Prostate gland (tissue), 2 donors: ENCODE measurements around the gene FMN1. TPM values are rescaled to one million over a fixed set of nuclear protein-coding genes. Genes with fewer than 3 reads are reported as not detected.

Experiments
- DNase-seq: peaks from one replicate; pipeline ENCODE4 v3.0.0-alpha.2; 2019; ENCODE audit warnings: low spot score
- H3K27ac ChIP-seq, 2 donors: fragments of 200-600 bp; sonication (generic); 2 replicates each; pipeline ENCODE4 v1.5.1; 2017 to 2019
- H3K27me3 ChIP-seq: fragments of 200-600 bp; sonication (generic); replicated peaks from 2 replicates; pipeline ENCODE4 v1.5.1; 2019; ENCODE audit not compliant: insufficient read depth
- H3K36me3 ChIP-seq, 2 donors: fragments of 200-600 bp; sonication (generic); 1 replicate in 1 of 2; 2 replicates in 1 of 2; pipeline versions ENCODE4 v1.5.1 to v1.8.1; 2017 to 2019
- H3K4me1 ChIP-seq: fragments of 200-600 bp; sonication (generic); replicated peaks from 2 replicates; pipeline ENCODE4 v1.5.1; 2019
- H3K4me3 ChIP-seq, 2 donors: fragments of 200-600 bp; sonication (generic); 2 replicates each; pipeline ENCODE4 v1.5.1; 2017 to 2019
- H3K9me3 ChIP-seq: fragments of 200-600 bp; sonication (generic); 2 replicates; pipeline ENCODE4 v1.5.1; 2017
- CTCF ChIP-seq, 4 experiments: fragments of 200-600 bp in 2 of 4; fragments of 450-650 bp in 2 of 4; sonication (generic) in 2 of 4; IDR thresholded peaks; 1 replicate in 3 of 4; 2 replicates in 1 of 4; pipeline ENCODE4 v1.5.1; 2016 to 2019; ENCODE audit warnings: antibody characterized with exemption in 4 of 4, mild to moderate bottlenecking in 2 of 4, moderate library complexity in 2 of 4
- POLR2A ChIP-seq: fragments of 450-650 bp; IDR thresholded peaks from one replicate; pipeline ENCODE4 v1.6.1; 2016; ENCODE audit warnings: antibody characterized with exemption, mild to moderate bottlenecking
- POLR2AphosphoS5 ChIP-seq: sonication (generic); formaldehyde crosslinking; IDR thresholded peaks from one replicate; pipeline ENCODE4 v1.6.1; 2017; ENCODE audit warnings: antibody characterized with exemption
- WGBS: methylation state at CpG from one replicate; pipeline ENCODE4 v1.1.5; 2018; 5-methylcytosine and 5-hydroxymethylcytosine counted together
- intact Hi-C: fragments of 100-400 bp; cut with DNase I; formaldehyde crosslinking; loops from one replicate; pipeline ENCODE4 v1.14.2; 2022
- total RNA-seq, 2 donors: library from RNA; depleted of rRNA; stranded (reverse); fragments of >200 nt; gene quantifications; one replicate each; pipeline ENCODE4 v1.1.0, GENCODE V29; 2016

FMN1 gene
- total RNA-seq, 2 donors from 2014 or later, result 7.1 to 32.5 TPM

- Histone ChIP-seq H3K36me3 (no peaks in the 10 kb centered on the region), H3K27ac (no peak overlapping the region), H3K27me3 (no peaks in the 10 kb centered on the region), H3K4me1 (no peaks in the 10 kb centered on the region), H3K9me3 (no peaks in the 10 kb centered on the region), H3K4me3 (no peak overlapping the region)
- WGBS, result 37% methylated on average over 3 of the region's 3 CpGs
- no peak for DNase-seq
- intact Hi-C loops, result no loop called here
- TF ChIP-seq POLR2AphosphoS5 (no peak), POLR2A (no peak), CTCF (IDR thresholded peaks at IDR 0.05) (no peak)
Measured at GRCh38 chr15:33206366-33206765, 11.9 kb upstream of the FMN1 start.

GRCh38 chr15:33204926-33205325 lies 10.4 kb upstream of the FMN1 start:
- no peak for DNase-seq
- H3K27me3 ChIP-seq, result peaks cover under 1% of the 10 kb centered on the region
- no peaks in the 10 kb centered on the region for H3K4me1 ChIP-seq
- no peaks in the 10 kb centered on the region for H3K9me3 ChIP-seq
- 88% methylated on average over 3 of the region's 3 CpGs for WGBS
- TF ChIP-seq POLR2AphosphoS5, result no peak
- TF ChIP-seq CTCF (IDR thresholded peaks at IDR 0.05), result no peak
- no peak for TF ChIP-seq POLR2A
- no peak overlapping the region for H3K27ac ChIP-seq
- no peak overlapping the region for H3K4me3 ChIP-seq
- no peaks in the 10 kb centered on the region for H3K36me3 ChIP-seq
- intact Hi-C loops, result no loop called here

GRCh38 chr15:33204087-33204486 lies 9.6 kb upstream of the FMN1 start:
- Histone ChIP-seq H3K4me1 (no peaks in the 10 kb centered on the region), H3K36me3 (no peaks in the 10 kb centered on the region), H3K27me3 (peaks cover 3% of the 10 kb centered on the region), H3K4me3 (no peak overlapping the region), H3K27ac (no peak overlapping the region), H3K9me3 (no peaks in the 10 kb centered on the region)
- TF ChIP-seq POLR2AphosphoS5 (no peak), POLR2A (no peak), CTCF (IDR thresholded peaks at IDR 0.05) (no peak)
- DNase-seq, result no peak
- intact Hi-C loops, result no loop called here

GRCh38 chr15:33201491-33202231 lies 7.1 kb upstream of the FMN1 start:
- TF ChIP-seq CTCF (IDR thresholded peaks at IDR 0.05) (peak in 1 of 4 experiments; percentile 12), POLR2AphosphoS5 (no peak)
- H3K4me1 ChIP-seq, result no peaks in the 10 kb centered on the region
- intact Hi-C loops, result no loop called here
- no peaks in the 10 kb centered on the region for H3K9me3 ChIP-seq
- 30% methylated on average over 9 of the region's 9 CpGs for WGBS
- H3K36me3 ChIP-seq, result no peaks in the 10 kb centered on the region
- H3K27ac ChIP-seq, result no peak overlapping the region
- H3K27me3 ChIP-seq, result peaks cover 3% of the 10 kb centered on the region
- no peak for DNase-seq
- H3K4me3 ChIP-seq, result no peak overlapping the region

GRCh38 chr15:33200903-33201302 lies 6.4 kb upstream of the FMN1 start:
- intact Hi-C loops, result no loop called here
- TF ChIP-seq POLR2AphosphoS5 (no peak), CTCF (IDR thresholded peaks at IDR 0.05) (no peak), POLR2A (no peak)
- Histone ChIP-seq H3K9me3 (no peaks in the 10 kb centered on the region), H3K4me1 (no peaks in the 10 kb centered on the region), H3K27me3 (peaks cover 3% of the 10 kb centered on the region), H3K4me3 (no peak overlapping the region), H3K27ac (no peak overlapping the region), H3K36me3 (no peaks in the 10 kb centered on the region)
- WGBS, result 75% methylated on average over 7 of the region's 7 CpGs
- DNase-seq, result no peak
